AG09319 (cell line): Measurements from ENCODE around the gene ESR2.
"Not testable (repeated sequence)": the region's sequence is repeated elsewhere in the genome, so short reads cannot be mapped to it uniquely, and the experiment has no call there.

ENCODE experiments used
- DNase-seq: peaks from one replicate; pipeline ENCODE4 v3.0.0-alpha.2; 2010; ENCODE audit warnings: low read depth; ENCODE audit errors: extremely low read depth
- TF ChIP-seq, protein P1 (sequence below): IDR thresholded peaks from 2 replicates; pipeline ENCODE4 v1.5.1; 2011; ENCODE audit warnings: low read depth, mild to moderate bottlenecking, inconsistent platforms, low read length, moderate library complexity

The ESR2 gene

DNA sequence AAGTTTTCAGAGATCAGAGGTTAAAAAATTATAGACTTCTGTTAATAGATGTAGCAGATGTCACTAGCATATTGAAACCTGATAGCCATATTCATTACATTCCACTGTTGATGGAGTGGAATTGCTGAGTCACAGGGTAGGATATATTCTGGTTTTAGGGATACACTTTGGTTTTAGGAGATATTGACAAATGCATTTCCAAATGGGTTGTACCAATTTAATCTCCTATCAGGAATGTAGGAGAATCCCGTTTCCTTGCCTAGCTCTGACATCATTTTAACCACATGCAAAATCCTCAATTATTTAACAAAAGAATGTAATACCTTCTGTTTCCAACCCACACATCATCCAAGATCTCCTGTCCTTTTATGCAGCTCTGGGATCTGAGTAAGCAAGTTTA lies 30.7 kb upstream of the ESR2 start:
- TF ChIP-seq, protein P1, sequence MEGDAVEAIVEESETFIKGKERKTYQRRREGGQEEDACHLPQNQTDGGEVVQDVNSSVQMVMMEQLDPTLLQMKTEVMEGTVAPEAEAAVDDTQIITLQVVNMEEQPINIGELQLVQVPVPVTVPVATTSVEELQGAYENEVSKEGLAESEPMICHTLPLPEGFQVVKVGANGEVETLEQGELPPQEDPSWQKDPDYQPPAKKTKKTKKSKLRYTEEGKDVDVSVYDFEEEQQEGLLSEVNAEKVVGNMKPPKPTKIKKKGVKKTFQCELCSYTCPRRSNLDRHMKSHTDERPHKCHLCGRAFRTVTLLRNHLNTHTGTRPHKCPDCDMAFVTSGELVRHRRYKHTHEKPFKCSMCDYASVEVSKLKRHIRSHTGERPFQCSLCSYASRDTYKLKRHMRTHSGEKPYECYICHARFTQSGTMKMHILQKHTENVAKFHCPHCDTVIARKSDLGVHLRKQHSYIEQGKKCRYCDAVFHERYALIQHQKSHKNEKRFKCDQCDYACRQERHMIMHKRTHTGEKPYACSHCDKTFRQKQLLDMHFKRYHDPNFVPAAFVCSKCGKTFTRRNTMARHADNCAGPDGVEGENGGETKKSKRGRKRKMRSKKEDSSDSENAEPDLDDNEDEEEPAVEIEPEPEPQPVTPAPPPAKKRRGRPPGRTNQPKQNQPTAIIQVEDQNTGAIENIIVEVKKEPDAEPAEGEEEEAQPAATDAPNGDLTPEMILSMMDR, result no peak
- no peak for DNase-seq

DNA sequence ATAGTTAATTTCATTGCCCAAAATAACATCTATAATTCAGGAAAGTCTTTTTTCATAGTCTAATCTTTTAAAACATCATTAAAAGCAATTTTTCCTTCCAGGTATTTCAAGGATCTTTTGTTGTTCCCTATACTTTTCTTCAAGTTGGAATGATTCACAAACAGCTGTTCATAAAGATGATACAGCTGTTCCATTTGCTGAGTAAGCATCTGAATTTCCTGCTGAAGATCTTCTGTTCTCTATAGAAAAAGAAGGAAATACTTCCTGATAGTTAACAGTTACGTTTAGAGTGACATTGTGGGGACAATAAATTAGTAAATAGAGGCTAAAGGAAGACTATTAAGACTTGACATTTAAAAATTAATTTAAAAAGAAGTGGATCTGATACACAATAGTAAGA lies 30.3 kb upstream of the ESR2 start:
- TF ChIP-seq, protein P1, result no peak
- DNase-seq, result no peak

DNA sequence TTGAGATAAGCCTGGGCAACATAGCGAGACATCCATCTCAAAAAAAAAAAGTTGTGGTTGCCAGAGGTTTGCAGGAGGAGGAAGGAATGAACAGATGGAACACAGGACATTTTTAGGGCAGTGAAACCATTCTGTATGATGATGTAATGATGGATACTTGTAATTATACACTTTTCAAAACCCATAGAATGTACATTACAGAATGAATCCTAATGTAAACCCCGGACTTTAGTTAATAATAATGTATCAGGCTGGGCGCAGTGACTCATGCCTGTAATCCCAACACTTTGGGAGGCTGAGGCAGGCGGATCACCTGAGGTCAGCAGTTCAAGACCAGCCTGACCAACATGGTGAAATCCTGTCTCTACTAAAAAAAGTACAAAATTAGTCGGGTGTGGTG lies 26.2 kb upstream of the ESR2 start:
- not testable (repeated sequence) for DNase-seq

DNA sequence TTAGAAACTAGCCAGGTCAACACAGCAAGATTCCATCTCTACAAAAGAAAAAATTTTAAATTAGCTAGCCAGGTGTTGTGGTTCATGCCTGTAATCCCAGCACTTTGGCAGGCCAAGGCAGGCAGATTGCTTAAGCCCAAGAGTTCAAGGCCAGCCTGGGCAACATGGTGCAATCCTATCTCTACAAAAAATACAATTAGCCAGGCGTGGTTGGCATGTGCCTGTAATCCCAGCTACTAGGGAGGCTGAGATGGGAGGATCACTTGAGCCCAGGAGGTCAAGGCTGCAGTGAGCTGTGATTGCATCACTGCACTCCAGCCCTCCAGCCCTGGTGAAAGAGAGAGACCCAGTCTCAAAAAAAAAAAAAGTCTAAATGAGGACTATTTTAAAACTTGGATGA lies 24.5 kb upstream of the ESR2 start:
- not testable (repeated sequence) for DNase-seq

DNA sequence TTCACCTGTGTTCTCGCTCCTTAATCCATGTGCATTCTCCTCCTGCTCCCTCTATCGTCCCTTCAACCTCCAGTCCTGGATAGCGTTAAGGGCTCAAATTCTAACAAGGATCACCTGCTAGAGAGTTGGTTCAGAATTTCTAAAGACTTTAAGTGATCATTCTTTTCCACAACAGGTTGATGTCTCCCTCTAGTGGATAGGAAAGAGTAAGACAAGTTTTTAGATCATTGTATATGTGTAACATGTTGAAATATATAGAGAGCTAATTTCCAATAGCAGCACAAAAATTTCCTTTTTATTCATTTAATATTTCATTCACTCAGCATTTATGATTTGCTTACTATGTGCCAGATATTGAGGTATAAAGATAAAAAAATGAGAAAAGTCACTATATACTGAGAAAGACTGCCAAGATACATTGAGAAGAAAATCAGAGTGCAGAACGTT lies 9.3 kb upstream of the ESR2 start:
- TF ChIP-seq, protein P1, result peak; percentile 68
- peak; percentile 10 for DNase-seq

DNA sequence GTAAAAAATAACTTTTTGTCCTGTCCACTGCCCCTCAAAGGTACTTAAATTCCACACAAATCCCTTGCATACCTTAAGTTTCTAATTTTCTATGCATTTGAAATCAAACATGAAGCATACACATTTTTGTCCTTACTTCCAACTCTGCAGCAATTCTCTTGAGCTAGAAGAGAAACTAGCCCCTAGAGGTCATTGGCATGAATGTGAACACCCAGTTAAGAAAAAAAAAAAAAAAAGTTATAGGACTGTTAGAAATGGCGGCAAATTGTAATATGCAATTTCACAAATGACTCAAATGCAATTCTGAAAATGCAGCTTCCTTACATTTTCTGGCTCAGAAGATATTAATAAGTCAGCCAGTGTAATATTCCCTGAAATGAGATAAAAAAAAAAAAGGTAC lies 4.6 kb upstream of the ESR2 start:
- TF ChIP-seq, protein P1, result no peak
- no peak for DNase-seq

DNA sequence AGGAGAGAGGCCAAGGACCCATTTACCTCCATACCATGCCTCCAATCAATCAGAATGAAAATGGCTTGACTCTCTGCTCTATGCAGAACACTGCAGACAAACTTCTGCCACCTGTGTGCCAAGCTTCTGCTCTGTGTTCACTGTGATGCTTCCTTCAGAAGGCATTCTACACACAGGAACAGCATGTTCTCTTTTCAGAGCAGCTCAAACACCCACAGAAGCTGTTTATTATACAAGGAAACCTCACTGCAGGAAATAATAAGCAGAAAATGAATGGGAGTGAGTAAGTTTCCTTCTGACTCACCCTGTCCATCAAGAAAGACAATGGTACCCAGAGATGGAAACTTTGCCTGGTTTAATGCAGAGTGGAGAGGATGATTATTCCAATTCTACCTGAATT lies 2.4 kb upstream of the ESR2 start:
- TF ChIP-seq, protein P1, result no peak
- DNase-seq, result no peak

DNA sequence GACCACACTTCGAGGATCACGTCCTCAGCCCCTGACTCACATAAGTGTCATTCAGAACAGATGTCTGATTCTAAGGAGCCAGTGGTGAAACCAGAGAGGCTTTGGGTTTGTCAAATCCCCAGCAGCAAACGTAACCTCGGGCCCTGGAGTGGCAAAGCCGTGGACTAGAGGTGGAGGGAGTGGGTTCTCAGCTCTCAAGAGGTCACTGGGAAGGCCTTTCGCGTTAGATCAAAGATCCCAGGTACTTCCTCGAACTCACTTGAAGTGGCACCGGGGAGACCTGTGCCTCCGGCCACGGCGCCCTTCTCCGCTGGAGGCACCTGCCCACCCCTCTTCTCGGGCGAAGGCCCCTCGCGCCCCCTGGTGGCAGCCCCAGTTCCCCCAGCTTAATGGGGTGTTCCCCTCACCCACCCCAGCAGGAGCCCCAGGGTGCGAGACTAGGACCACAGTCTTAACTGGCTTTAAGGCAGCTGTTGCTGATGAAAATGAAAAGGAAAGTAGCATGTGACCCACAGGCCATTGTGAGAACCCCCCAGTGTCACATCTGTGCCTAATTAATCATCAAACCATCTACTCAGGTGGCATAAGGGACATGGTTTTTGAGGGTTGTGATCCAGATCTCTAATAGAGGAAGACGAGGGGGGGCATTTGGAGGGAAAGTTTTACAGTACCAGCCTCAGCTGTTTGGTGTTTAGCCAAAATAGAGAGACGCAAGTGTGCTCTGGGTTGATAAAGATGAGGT lies 672 bp upstream of the ESR2 start:
- TF ChIP-seq, protein P1, result peak; percentile 86
- DNase-seq, result no peak
